ENCODE results near the gene SEMA3G. TPM values are rescaled to one million over a fixed set of nuclear protein-coding genes. Genes with fewer than 3 reads are reported as not detected.

The SEMA3G gene
- total RNA-seq, 1 experiment from 2014 or later: 0.77 TPM

DNA sequence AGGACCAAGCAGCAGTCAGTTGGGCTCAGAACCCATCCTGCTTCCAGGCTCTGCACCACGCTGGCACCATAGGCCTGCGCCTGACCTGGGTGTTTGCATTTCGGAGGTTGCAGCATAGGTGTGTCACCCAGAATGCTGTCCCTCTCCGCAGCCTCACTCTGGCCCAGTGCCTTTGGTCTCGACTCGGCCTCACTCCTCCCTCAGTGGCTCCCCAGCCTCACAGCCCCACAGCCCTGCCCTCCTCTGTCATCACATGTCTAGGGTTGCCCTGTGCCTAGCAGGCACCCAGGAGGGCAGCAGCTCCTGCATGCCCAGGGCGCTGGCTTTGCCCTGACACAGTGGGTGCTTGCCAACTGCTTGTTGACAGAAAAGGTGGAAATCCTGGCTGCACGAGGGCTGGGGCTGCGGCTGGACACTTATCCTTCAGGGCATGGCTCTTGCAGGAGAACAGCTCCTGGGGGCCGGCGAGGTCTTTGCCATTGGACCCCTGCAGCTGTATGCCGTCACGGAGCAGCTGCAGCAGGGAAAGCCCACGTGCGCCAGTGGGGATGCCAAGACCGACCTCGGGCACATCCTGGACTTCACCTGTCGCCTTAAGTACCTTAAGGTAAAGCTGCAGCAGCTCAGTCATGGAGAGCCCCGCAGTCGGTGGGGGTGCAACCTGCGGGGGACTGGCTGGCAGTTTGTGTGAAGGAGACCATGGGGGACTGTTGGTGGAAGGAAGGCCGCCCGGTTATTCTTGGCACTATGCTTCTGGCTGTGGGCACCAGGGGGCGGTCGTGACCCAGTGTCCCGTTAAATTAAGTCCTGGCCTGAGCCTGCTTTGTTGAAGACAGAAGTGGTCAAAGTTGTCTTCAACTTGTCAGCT lies 26.7 kb upstream of the SEMA3G start:
- H3K9ac ChIP-seq (ENCODE audit: low read length): no peak overlapping the region
- peak; percentile 85 for ATAC-seq
- H3K9me3 ChIP-seq (ENCODE audit: low read length): no peaks in the 10 kb centered on the region
- TF ChIP-seq EZH2phosphoT487 (IDR thresholded peaks at IDR 0.05; ENCODE audit: borderline replicate concordance, low read length) (no peak), EZH2 (IDR thresholded peaks at IDR 0.05; ENCODE audit: low read length, unreplicated experiment) (no peak)
- TF ChIP-seq, protein P1, sequence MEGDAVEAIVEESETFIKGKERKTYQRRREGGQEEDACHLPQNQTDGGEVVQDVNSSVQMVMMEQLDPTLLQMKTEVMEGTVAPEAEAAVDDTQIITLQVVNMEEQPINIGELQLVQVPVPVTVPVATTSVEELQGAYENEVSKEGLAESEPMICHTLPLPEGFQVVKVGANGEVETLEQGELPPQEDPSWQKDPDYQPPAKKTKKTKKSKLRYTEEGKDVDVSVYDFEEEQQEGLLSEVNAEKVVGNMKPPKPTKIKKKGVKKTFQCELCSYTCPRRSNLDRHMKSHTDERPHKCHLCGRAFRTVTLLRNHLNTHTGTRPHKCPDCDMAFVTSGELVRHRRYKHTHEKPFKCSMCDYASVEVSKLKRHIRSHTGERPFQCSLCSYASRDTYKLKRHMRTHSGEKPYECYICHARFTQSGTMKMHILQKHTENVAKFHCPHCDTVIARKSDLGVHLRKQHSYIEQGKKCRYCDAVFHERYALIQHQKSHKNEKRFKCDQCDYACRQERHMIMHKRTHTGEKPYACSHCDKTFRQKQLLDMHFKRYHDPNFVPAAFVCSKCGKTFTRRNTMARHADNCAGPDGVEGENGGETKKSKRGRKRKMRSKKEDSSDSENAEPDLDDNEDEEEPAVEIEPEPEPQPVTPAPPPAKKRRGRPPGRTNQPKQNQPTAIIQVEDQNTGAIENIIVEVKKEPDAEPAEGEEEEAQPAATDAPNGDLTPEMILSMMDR (conservative IDR thresholded peaks at IDR 0.05; ENCODE audit: low read depth, low read length): peak; percentile 74
- no peak overlapping the region for H3K4me2 ChIP-seq (ENCODE audit: low read length)
- H3F3A ChIP-seq (ENCODE audit: low read length, unreplicated experiment): no peaks in the 10 kb centered on the region
- no peak overlapping the region for H3K27ac ChIP-seq (ENCODE audit: low read length)
- H4K20me1 ChIP-seq (ENCODE audit: low read length): no peaks in the 10 kb centered on the region; the same call in 1 of the 2 replicates
- ChIA-PET POLR2A (ENCODE audit: unreplicated experiment) (no interaction called here), CTCF (no interaction called here)
- peak; percentile 55 for DNase-seq
- H3K9me2 ChIP-seq (replicated peaks; ENCODE audit: low read length): no peaks in the 10 kb centered on the region
- no peaks in the 10 kb centered on the region for H3K27me3 ChIP-seq (ENCODE audit: low read length)
- H3K4me3 ChIP-seq (ENCODE audit: low read length): no peak overlapping the region
- peaks cover 38% of the 10 kb centered on the region for H3K36me3 ChIP-seq (ENCODE audit: low read depth, low read length)
- intact Hi-C loops (cut with micrococcal nuclease): loop anchor here (2.0 kb wide), 1 partner anchor 61 kb away; the partner anchor contains the start of gene NT5DC2
- H2AFZ ChIP-seq (ENCODE audit: low read length): no peak overlapping the region
- BruUV-seq (replicated peaks): no TSS peak
- no peaks in the 10 kb centered on the region for H3K4me1 ChIP-seq (ENCODE audit: insufficient read depth, low read length)
- peaks cover 12% of the 10 kb centered on the region; the same call in 1 of the 2 replicates for H3K79me2 ChIP-seq (ENCODE audit: low read length)

DNA sequence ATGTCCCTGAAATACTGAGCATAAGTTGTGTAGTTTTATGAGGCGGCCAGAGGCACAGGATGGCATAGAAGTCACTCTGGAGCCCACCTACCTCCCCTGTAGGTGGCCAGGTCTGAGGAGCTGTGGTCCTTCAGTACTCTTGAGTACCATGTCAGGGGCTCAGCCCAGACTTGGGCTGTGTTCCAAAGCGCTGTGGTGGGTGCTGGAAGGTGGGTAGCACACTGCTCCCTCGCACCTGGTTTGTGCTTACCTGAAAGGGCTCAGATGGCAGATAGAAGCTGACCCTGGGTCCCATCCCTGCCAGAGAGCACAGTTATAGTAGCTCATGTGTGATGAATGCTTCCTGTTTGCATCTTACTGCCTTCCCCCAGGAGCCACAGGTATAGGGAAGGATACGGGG lies 26.0 kb upstream of the SEMA3G start:
- Histone ChIP-seq H3K27ac (ENCODE audit: low read length) (no peak overlapping the region), H3K4me1 (ENCODE audit: insufficient read depth, low read length) (no peaks in the 10 kb centered on the region), H3K27me3 (ENCODE audit: low read length) (no peaks in the 10 kb centered on the region), H3K79me2 (ENCODE audit: low read length) (peaks cover 12% of the 10 kb centered on the region; the same call in 1 of the 2 replicates), H3K4me2 (ENCODE audit: low read length) (no peak overlapping the region), H3K36me3 (ENCODE audit: low read depth, low read length) (peaks cover 33% of the 10 kb centered on the region), H3K9ac (ENCODE audit: low read length) (no peak overlapping the region), H3K4me3 (ENCODE audit: low read length) (no peak overlapping the region), H3K9me2 (replicated peaks; ENCODE audit: low read length) (no peaks in the 10 kb centered on the region), H3K9me3 (ENCODE audit: low read length) (no peaks in the 10 kb centered on the region), H3F3A (ENCODE audit: low read length, unreplicated experiment) (no peaks in the 10 kb centered on the region), H2AFZ (ENCODE audit: low read length) (no peak overlapping the region), H4K20me1 (ENCODE audit: low read length) (no peaks in the 10 kb centered on the region; the same call in 1 of the 2 replicates)
- ATAC-seq (no peak), DNase-seq (no peak)
- no peak for TF ChIP-seq EZH2 (IDR thresholded peaks at IDR 0.05; ENCODE audit: low read length, unreplicated experiment)
- no peak for TF ChIP-seq EZH2phosphoT487 (IDR thresholded peaks at IDR 0.05; ENCODE audit: borderline replicate concordance, low read length)
- TF ChIP-seq, protein P1 (conservative IDR thresholded peaks at IDR 0.05; ENCODE audit: low read depth, low read length): no peak
- POLR2A ChIA-PET (ENCODE audit: unreplicated experiment): no interaction called here
- no TSS peak for BruUV-seq (replicated peaks)
- intact Hi-C loops (cut with micrococcal nuclease): no loop called here
- CTCF ChIA-PET: no interaction called here

DNA sequence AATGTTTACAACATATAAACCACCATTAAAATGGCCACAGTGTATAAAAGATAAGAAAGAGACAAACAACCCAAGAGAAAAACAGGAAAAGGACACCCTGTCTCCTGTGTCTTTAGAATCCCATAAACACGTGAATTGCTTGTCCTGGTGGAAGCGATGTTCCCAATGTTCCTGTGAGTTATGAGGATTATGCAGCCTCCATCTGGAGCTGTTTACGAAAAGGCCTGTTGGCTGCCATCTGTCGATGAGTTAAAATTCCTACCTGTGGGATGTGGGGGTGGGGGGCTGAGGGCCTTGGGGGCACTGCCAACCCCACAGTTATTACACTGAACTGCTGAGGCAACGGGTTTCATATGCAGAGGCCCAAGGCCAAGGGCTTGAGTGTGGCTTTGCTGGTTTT lies 24.1 kb upstream of the SEMA3G start:
- H3K4me3 ChIP-seq (ENCODE audit: low read length): no peak overlapping the region
- H3K9me3 ChIP-seq (ENCODE audit: low read length): no peaks in the 10 kb centered on the region
- H3F3A ChIP-seq (ENCODE audit: low read length, unreplicated experiment): no peaks in the 10 kb centered on the region
- H3K27ac ChIP-seq (ENCODE audit: low read length): no peak overlapping the region
- ChIA-PET CTCF (interaction anchor here (0.6 kb wide), 1 partner anchor 40 kb away, joined by 3 read pairs; no protein-coding TSS in a partner anchor), POLR2A (ENCODE audit: unreplicated experiment) (no interaction called here)
- no peak for DNase-seq
- BruUV-seq (replicated peaks): no TSS peak
- no peaks in the 10 kb centered on the region for H3K27me3 ChIP-seq (ENCODE audit: low read length)
- no peak overlapping the region for H3K4me2 ChIP-seq (ENCODE audit: low read length)
- intact Hi-C loops (cut with micrococcal nuclease): no loop called here
- no peaks in the 10 kb centered on the region for H3K4me1 ChIP-seq (ENCODE audit: insufficient read depth, low read length)
- H3K9me2 ChIP-seq (replicated peaks; ENCODE audit: low read length): no peaks in the 10 kb centered on the region
- H3K79me2 ChIP-seq (ENCODE audit: low read length): peaks cover 12% of the 10 kb centered on the region; the same call in 1 of the 2 replicates
- no peak for ATAC-seq
- no peak overlapping the region for H2AFZ ChIP-seq (ENCODE audit: low read length)
- H3K9ac ChIP-seq (ENCODE audit: low read length): no peak overlapping the region
- TF ChIP-seq EZH2 (IDR thresholded peaks at IDR 0.05; ENCODE audit: low read length, unreplicated experiment) (no peak), EZH2phosphoT487 (IDR thresholded peaks at IDR 0.05; ENCODE audit: borderline replicate concordance, low read length) (no peak)
- TF ChIP-seq, protein P1 (conservative IDR thresholded peaks at IDR 0.05; ENCODE audit: low read depth, low read length): no peak
- peaks cover 24% of the 10 kb centered on the region for H3K36me3 ChIP-seq (ENCODE audit: low read depth, low read length)
- H4K20me1 ChIP-seq (ENCODE audit: low read length): no peaks in the 10 kb centered on the region; the same call in 1 of the 2 replicates
